Superior temporal gyrus (tissue), 1 donor: ENCODE measurements around the gene RNF212.
A peak's percentile ranks its signal among the peaks of the same experiment; 100 is the strongest.
"Not testable (repeated sequence)": the region's sequence is repeated elsewhere in the genome, so short reads cannot be mapped to it uniquely, and the experiment has no call there.

Experiments
- DNase-seq: peaks from one replicate; pipeline ENCODE4 v3.0.0-alpha.2; 2016; ENCODE audit errors: extremely low spot score

RNF212 gene, protein sequence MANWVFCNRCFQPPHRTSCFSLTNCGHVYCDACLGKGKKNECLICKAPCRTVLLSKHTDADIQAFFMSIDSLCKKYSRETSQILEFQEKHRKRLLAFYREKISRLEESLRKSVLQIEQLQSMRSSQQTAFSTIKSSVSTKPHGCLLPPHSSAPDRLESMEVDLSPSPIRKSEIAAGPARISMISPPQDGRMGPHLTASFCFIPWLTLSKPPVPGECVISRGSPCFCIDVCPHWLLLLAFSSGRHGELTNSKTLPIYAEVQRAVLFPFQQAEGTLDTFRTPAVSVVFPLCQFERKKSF

DNA sequence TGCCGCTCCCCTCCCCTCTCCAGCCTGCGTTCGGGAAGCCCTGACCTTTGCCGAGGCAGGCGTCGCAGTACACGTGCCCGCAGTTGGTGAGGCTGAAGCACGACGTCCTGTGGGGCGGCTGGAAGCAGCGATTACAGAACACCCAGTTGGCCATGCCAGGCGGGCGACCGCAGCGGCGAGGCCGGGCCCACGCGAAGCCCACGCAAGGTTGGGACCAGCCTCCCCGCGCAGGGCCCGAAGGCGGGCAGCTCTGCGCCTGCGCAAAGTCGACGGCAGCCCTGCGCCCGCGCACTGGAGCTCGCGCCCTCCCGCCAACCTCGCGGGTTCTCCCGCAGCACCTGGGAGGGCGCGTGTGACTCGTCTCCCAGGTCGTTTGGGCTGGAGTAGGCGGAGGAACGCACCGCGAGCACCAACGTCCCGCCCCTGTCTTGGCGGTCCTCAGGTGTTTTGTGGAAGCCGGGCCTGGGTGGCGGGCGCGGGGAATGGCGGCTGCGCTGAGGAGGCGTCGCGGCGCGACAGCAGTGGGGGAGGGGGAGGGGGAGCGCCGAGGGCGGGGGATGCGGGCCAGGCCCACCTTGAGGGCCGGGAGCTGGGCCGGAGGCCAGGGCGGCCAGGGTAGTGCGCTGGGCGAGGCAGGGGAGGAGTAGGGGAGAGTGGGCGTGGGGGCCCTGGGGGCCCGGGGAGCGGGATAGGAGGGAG lies at the start of gene RNF212:
RNF212 (minus strand) TSS at position 254 of the 699 bp plus-strand sequence; CDS start at position 154, 100 bp downstream.
- DNase-seq: no peak

DNA sequence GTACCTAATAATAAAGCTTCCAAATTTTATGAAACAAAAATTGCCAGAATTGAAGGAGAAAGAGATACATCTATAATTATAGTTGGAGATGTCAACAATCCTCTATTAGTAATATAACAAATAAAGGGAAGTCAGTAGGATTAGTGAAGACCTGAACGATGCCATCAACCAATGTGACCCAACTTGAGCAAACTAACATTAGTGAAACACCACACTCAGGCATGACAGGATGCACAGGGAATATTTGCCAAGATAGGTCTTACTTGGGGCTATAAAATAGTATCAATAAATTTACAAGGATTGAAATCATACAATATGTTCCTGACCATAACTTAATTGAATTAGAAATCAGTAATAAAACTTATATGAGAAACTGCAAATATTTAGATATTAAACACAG lies 47.0 kb upstream of the RNF212 start:
- DNase-seq: no peak

DNA sequence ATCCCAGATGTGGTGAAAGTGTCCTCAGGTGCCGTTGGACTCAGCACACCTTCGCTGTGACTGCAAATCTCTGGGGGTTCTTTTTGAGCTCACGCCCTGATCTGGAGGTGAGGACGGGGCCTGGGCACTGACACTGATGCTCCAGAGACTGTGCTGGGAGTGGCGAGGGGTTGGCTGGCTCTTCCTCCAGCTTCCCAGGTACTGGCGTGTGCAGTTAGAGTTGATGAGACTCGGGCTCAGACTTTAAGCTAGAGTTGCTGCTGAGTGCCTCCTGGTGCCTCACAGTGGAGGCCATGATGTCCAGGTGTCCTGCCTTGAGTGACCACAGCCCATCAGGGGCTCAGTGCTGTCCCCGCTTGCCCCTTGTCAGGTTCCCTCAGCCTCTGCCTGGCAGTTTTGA lies 42.7 kb upstream of the RNF212 start:
- DNase-seq: no peak

DNA sequence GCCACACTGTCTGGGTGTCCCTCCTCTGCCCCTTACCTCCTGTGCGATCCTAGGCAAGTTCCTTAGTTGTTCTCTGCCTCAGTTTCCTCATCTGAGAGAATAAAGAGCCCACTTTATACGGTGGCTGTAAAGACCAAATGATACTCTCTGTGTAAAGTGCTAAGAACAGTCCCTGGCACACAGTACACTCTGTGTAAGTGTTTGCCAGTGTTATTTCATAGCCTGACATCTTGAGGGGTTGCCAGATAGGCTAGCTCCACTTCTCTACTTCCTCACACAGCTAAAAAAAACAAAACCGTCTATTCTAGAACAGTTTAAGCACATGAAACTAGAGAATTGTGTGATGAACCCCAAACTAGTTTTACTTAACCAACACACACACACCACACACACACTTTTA lies 42.0 kb upstream of the RNF212 start:
- peak; percentile 23 for DNase-seq

DNA sequence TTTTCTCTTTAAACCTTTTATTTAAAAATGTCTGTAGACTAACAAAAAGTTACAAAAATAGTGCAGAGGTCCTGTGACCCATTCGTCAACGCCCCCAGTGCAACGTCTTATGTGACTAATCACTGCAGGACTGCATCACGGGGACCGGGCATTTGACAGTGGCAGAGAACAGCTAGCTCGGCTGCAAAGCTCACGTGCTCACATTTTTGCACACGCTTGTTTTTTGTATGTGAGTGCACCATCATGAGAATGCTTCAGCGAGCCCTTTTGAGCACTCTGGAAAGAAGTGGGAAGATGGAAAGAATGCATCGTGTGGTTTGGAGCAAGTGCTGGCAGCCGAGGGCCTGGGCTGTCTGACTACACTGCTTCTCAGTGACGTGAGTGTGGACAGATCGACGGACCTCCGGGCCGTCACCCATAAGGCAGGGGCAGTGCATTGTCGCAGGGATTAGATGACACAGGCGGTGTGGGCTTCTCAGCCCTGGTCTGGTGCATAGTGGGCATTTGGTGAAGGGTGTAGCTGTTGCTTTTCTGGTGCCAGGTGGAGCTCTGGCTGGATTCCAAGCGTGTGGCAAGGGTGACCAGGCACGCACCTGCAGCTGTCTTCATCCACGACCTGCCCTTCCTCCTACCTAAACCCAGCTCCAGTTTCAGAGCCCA lies 41.3 kb upstream of the RNF212 start:
- no peak for DNase-seq

DNA sequence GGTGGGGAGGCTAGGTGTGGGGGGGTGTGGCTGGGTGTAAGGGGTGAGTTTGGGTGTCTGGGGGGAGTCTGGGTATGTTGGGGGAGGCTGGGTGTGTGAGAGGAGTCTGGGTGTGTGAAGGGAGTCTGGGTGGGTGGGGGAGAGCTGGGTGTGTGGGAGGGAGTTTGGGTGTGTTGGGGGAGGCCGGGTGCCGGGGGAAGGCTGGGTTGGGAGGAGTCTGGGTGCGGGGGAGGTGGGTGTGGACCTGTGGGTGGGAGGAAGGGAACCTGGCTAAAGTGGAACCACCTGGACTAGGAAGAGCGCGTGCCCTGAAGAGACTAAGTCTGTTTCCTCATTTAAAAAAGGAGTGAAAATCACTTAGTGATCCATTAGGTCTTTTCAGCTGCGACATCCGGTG lies 40.8 kb upstream of the RNF212 start:
- no peak for DNase-seq

DNA sequence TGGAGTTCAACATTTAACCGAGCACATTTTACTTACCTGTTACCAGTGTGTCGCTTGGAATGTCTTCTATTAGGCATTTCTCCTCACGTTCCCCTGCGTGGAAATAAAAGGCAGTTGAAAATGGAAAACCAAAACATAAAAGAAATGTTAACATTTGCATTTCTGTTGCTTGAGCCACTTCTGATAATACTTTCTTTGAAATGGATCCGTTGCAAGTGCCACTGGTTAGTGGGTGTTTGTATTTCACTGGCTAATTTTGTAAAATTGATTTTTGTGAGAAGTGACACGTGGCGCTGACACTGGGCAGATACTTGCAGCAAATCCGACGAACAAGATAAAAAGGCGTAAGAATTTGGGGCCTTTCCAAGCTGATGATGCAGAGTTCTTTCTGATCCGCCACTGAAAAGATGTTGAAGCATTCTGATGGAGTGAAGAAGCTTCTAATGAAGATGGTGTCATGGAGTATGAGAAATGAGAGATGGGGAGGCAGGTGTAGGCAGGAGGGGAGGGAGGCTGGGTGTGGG lies 40.3 kb upstream of the RNF212 start:
- no peak for DNase-seq

DNA sequence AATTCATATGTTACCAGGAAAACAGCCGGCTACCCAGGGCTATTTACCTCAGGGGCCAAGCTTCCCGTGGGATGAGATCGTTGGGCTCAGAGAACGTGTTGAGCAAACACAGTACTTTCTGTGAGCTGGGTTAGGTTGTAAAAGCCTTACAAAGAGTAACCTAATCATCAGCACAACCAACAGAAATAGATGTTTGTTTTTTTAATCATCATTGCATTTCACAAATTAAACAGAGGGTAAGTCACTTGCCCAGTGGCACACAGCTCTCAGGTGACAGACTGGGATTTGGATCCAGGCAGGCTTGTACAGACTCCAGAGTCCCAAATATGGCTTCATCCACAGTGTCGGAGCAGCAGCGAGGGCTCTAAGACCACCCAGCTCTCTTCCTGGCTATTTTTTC lies 38.9 kb upstream of the RNF212 start:
- DNase-seq: no peak

DNA sequence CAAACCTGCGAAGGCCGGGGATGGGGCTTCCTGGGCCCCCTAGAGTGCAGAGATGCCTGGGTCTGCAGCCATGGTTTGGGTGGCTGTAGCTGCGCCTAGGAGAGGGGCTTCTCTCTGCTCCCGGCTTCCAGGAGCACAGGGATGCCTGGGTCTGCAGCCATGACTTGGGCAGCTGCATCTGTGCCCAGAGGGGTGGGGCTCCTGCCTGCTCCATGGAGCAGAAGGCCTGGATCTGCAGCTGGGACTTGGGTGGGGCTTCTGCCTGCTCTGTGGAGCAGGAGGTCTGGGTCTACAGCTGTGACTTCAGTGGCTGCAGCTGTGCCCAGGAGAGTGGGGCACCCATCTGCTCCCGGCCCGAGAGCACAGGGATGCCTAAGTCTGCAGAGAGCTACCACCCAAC lies 38.2 kb upstream of the RNF212 start:
- DNase-seq: no peak

DNA sequence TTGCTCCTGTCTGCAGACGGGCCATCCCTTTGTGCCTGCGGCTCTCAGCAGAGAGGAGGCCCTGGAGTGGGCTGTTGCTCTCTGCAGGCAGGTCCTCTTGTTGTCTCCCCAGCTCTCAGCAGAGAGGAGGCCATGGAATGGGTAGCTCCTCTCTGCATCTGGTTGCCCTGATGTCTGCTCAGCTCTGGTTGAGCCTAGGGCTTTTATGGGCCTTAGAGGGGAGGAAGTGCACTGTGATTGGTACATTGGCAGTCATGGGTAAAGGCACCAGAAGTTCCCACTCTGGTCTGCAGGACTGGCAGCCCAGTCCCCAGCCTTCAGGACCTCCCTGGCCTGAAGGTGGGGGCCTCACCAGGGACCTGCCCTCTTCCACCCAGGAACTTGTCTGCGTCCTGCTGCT lies 37.5 kb upstream of the RNF212 start:
- no peak for DNase-seq

DNA sequence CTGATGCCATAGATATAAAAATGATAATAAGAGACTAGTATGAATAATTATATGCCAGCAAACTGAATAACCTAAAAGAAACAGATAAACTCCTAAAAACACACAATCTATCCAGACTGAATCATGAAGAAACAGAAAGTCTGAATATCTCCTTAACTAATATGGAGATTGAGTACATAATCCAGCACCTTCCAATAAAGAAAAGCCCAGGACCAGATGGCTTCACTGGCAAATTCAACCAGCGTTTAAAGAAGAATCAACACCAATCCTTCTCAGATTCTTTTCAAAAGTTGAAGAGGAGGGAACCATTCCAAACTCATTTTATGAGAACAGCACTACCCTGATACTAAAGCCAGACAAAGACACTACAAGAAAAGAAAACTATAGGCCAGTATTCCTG lies 26.5 kb upstream of the RNF212 start:
- no peak for DNase-seq

DNA sequence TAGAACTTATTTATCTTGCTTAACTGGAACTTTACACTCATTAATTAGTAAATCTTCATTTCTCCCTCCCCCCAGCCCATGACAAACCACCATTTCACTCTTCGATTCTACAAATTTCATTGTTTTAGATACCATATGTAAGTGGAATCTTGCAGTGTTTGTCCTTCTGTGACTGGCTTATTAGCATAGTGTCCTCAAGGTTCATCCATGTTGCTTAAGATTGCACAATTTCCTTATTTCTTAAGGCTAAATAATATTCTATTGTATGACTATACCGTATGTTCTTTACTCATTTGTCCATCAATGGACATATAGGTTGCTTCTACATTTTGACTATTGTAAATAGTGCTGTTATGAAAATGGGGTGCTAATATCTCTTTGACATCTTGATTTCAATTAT lies 24.5 kb upstream of the RNF212 start:
- DNase-seq: no peak

DNA sequence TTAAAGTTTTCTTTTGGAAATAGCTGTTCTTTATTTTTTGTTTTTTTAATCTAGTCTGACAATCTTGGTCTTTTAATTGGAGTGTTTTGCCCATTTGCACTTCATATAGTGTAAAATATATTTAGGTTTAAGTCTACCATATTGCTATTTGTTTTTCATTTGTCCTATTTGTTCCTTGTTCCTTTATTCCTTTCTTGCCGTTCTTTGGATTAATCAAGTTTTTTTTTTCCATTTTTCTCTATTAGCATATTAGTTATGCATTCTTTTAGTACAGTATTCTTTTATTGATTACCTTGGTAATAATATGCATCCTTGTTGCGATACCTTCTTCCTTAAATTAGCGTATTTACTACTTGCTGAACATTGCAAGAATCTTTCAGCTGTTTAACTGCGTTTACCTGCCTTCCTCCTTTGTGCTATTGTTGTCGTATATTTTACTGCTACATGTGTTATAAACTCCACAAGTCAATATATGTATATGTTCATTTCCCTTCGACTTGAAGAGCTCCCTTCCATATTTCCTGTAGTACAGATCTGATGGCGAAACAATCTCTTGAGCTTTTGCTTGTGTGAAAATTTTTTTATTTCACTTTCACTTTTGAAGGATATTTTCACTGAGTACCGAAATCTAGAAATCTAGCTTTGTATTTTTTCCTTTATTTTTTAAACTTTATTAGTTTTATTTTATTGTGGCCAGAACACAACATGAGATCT lies 23.9 kb upstream of the RNF212 start:
- DNase-seq: no peak

DNA sequence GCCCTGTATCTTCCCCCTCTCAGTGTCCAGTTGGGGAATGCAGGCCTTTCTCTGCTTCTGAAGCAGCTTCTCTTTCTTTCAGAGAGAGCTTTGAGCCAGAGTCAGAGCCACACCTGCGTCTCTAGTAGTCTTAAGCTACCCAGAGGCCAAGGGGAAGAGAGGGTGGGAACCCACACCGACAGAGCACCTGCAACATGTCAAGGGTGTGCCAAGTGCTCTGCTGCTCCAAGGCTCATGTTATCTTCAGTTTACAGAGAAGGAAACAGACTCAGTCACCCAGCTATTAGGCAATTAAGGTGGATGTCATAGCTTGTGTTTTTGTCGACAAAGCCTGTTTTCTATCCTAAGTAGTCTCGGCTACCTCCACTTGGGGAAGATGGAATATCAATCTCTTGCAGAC lies 22.7 kb upstream of the RNF212 start:
- DNase-seq: no peak

DNA sequence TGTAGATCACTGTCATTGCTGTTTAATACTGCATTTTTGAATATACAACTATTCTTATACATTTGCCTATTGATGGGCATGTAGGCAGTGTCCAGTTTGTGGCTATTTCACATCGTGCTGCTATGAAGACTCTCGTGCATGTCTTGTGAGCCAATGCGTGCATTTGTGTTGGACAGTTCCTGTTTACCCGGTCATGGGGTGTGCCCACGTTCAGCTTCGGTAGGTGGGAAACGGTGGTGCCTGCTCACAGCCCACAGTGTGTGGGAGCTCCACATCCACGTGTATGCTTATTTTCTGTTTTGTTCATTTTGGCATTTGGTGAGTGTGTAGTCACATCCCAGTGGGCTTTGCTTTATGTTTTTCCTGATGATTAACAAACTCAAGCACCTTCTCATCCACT lies 19.7 kb upstream of the RNF212 start:
- no peak for DNase-seq

DNA sequence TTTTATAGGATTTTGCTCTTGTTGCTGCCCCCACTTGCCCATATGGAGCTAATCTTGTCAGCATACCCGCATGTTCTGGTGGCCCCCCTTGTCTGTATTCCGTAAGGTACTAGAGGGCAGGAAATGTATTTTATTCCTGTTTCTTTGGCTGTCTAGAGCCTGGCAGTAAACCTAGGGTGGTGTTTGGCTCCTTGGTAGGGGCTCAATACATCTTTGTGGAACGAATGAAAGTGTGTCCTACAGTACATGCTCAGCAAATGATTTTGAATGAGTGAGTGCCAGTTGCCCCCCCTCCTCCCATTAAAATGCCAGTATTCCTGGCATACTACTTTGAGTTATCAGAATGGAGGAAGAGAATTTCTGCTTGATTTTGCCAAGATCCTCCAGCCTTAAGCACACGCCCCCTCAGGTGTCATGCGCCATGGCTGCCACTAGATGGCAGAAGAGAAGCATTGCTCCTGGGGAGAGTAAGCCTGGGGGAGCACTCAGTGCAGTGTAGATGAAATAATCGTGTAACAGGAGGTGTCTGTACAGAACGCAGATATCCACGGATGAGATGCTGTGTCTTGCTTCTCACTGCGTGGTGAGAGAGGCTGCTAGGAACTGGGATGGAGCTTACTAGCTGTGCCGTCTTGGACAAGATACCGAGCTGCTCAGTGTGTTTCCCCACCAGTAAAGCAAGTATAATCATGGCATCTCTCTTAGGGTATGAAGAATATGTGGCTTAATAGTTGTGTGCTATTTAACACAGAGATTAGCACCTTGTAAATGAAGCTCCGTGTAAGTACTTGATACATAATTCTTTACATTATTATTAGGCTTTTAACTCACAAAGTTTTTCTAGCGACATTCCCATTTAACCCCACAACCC lies 17.2 kb upstream of the RNF212 start:
- peak; percentile 95 for DNase-seq

DNA sequence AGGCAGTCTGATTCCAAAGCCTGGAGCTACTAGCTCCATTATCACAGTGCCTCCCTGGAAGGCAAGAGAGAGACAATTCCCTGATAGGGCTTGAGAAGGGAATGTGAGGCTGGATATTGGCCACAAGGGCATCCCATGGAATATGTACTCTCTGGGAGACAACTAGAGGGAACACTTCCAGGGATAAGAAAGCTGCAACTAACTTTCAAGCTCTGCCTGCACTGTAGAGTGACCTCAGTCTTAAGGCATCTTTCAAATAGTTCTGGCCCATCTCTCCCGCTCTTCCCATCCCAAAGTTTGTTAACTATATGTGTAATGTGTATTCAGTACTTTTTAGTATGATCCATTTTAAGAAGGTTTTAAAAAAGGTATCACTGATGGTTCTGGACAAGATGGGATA lies 13.1 kb upstream of the RNF212 start:
- DNase-seq: no peak

DNA sequence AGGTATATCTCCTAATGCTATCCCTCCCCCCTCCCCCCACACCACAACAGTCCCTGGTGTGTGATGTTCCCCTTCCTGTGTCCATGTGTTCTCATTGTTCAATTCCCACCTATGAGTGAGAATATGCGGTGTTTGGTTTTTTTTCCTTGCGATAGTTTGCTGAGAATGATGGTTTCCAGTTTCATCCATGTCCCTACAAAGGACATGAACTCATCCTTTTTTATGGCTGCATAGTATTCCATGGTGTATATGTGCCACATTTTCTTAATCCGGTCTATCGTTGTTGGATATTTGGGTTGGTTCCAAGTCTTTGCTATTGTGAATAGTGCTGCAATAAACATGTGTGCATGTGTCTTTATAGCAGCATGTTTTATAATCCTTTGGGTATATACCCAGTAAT lies 12.1 kb upstream of the RNF212 start:
- not testable (repeated sequence) for DNase-seq

DNA sequence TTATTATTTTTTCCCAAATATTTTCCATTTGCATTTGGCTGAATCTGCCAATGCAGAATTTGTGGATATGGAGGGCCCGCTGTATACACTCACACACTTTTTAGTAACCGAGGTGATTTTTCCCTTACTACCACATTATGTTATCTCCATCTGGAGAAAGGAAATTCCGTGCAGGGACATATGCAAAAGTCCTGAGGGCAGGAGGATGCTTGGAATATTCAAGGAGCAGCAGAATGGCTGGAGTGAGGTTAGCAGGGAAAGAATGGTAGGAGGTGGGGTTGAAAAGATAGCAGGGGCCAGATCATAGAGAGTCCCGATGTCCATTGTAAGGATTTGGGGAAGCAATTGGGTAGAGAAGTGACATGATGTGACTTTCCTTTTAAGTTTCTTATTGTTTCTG lies 11.5 kb upstream of the RNF212 start:
- DNase-seq: no peak

DNA sequence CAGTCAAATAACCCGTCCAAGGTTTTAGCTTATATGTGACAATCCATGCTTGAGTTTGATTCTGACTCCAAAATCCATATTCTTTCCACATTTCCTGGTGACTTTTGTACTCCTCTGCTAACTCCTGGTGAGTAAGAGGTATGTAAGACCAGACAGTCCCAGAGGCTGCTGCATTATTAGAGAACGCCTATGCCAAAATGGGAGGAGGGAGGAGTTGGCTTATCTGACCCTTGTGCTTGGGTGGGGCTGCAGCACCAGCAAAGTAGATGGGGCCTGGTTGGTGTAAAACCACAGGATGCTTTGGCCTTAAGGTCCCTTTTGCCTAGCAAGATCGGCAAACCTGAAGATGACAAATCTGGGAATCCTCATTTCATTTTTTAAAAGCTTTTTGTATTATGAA lies 9.1 kb upstream of the RNF212 start:
- DNase-seq: no peak

DNA sequence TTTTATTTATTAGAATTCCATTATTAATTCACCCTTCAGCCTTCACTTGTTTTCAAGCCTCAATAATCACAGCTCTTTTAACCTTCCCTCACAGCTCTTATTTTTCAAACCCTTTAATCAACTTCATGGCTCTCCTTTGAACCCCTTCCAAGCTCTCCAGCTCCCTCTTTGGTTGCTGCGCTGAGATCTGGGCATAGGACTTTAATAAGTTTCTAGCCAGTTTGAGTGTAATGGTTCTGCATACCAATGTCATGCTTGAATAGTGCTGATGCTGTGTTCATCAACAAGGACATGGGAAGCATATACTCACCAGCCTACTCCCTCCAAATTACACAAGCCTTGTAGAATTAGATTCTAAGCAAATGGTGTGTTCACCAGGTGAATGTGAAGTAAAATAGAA lies 3.5 kb upstream of the RNF212 start:
- DNase-seq: peak; percentile 39
